Hepatocyte (in vitro differentiated cells): ENCODE measurements around the gene GP1BB. TPM values are rescaled to one million over a fixed set of nuclear protein-coding genes. Genes with fewer than 3 reads are reported as not detected.
"Not testable (repeated sequence)": the region's sequence is repeated elsewhere in the genome, so short reads cannot be mapped to it uniquely, and the experiment has no call there.

Source experiments
- DNase-seq: peaks from one replicate; pipeline ENCODE4 v3.0.0-alpha.2; 2016; ENCODE audit warnings: low spot score
- H2AFZ ChIP-seq: fragments of 200-600 bp; sonication (generic); 2 replicates; pipeline ENCODE4 v1.6.0; 2016; ENCODE audit warnings: antibody characterized with exemption, mild to moderate bottlenecking
- H3K27ac ChIP-seq: fragments of 200-600 bp; sonication (generic); 2 replicates; pipeline ENCODE4 v1.5.1; 2016; ENCODE audit warnings: mild to moderate bottlenecking
- H3K27me3 ChIP-seq: fragments of 200-600 bp; sonication (generic); 2 replicates; pipeline ENCODE4 v1.6.1; 2016
- H3K36me3 ChIP-seq: fragments of 200-600 bp; sonication (generic); replicated peaks from 2 replicates; pipeline ENCODE4 v1.5.1; 2016; ENCODE audit warnings: low read depth; ENCODE audit not compliant: insufficient read depth
- H3K4me1 ChIP-seq: fragments of 200-600 bp; sonication (generic); 2 replicates; pipeline ENCODE4 v1.5.1; 2016; ENCODE audit warnings: mild to moderate bottlenecking, moderate library complexity; ENCODE audit not compliant: insufficient read depth
- H3K4me2 ChIP-seq: fragments of 200-600 bp; sonication (generic); 2 replicates; pipeline ENCODE4 v1.6.0; 2016
- H3K4me3 ChIP-seq: fragments of 200-600 bp; sonication (generic); 2 replicates; pipeline ENCODE4 v1.5.1; 2016; ENCODE audit warnings: mild to moderate bottlenecking
- H3K79me2 ChIP-seq: fragments of 200-600 bp; sonication (generic); 2 replicates; pipeline ENCODE4 v1.6.0; 2017; ENCODE audit warnings: mild to moderate bottlenecking
- H3K9me2 ChIP-seq: fragments of 200-600 bp; sonication (generic); replicated peaks from 2 replicates; pipeline ENCODE4 v1.6.0; 2017; ENCODE audit warnings: mild to moderate bottlenecking; ENCODE audit not compliant: insufficient read depth
- H3K9me3 ChIP-seq: fragments of 200-600 bp; sonication (generic); 2 replicates; pipeline ENCODE4 v1.5.1; 2016; ENCODE audit warnings: low read depth, mild to moderate bottlenecking
- H4K20me1 ChIP-seq: fragments of 200-600 bp; sonication (generic); 2 replicates; pipeline ENCODE4 v1.6.0; 2016; ENCODE audit warnings: mild to moderate bottlenecking; ENCODE audit not compliant: insufficient read depth, poor library complexity, severe bottlenecking
- EZH2 ChIP-seq: fragments of 200-600 bp; sonication (generic); IDR thresholded peaks from 2 replicates; pipeline ENCODE4 v1.6.1; 2016; ENCODE audit warnings: antibody characterized with exemption, mild to moderate bottlenecking, borderline replicate concordance
- EZH2phosphoT487 ChIP-seq: fragments of 200-600 bp; sonication (generic); IDR thresholded peaks from one replicate; pipeline ENCODE4 v1.6.1; 2018; ENCODE audit warnings: antibody characterized with exemption, mild to moderate bottlenecking, low read depth, moderate library complexity; ENCODE audit not compliant: unreplicated experiment, severe bottlenecking
- WGBS: methylation state at CpG from one replicate; pipeline ENCODE4 v1.1.6; 2016; ENCODE audit warnings: low lambda C conversion rate; ENCODE audit errors: missing lambda C conversion rate; 5-methylcytosine and 5-hydroxymethylcytosine counted together
- polyA plus RNA-seq: library from polyadenylated mRNA; unstranded; fragments of >200 nt; fragmentation: Nextera tagmentation; extraction: Ambion mirVana; gene quantifications from 2 replicates; pipeline ENCODE4 v1.2.1, GENCODE V29; 2016
- total RNA-seq: library from RNA; depleted of rRNA; stranded (reverse); fragments of >200 nt; gene quantifications from 2 replicates; pipeline ENCODE4 v1.2.3, GENCODE V29; 2014
- TF ChIP-seq, protein P1 (sequence below): fragments of 200-600 bp; sonication (generic); IDR thresholded peaks from 2 replicates; pipeline ENCODE4 v1.5.1; 2016; ENCODE audit warnings: antibody characterized with exemption, mild to moderate bottlenecking; ENCODE audit not compliant: poor library complexity

The GP1BB gene
- total and polyA plus RNA-seq, 2 experiments from 2014 or later: 2.5 to 2.8 TPM

- 31% methylated on average over 15 of the region's 15 CpGs for WGBS
Observed at GRCh38 chr22:19722982-19723231, 432 bp upstream of the GP1BB start.

GRCh38 chr22:19723983-19724827, 866 bp downstream of the GP1BB start:
- Histone ChIP-seq H2AFZ (no peak overlapping the region), H3K4me1 (peaks cover 11% of the 10 kb centered on the region), H3K9me2 (no peaks in the 10 kb centered on the region), H3K27me3 (peaks cover 73% of the 10 kb centered on the region), H3K79me2 (no peaks in the 10 kb centered on the region), H3K4me3 (no peak overlapping the region), H3K9me3 (no peaks in the 10 kb centered on the region), H3K27ac (no peak overlapping the region), H3K36me3 (no peaks in the 10 kb centered on the region), H4K20me1 (peaks cover 5% of the 10 kb centered on the region), H3K4me2 (peak overlapping the region; percentile 79)
- DNase-seq: peak; percentile 73
- 8% methylated on average over 62 of the region's 89 CpGs for WGBS
- no peak for TF ChIP-seq EZH2
- no peak for TF ChIP-seq EZH2phosphoT487
- TF ChIP-seq, protein P1, sequence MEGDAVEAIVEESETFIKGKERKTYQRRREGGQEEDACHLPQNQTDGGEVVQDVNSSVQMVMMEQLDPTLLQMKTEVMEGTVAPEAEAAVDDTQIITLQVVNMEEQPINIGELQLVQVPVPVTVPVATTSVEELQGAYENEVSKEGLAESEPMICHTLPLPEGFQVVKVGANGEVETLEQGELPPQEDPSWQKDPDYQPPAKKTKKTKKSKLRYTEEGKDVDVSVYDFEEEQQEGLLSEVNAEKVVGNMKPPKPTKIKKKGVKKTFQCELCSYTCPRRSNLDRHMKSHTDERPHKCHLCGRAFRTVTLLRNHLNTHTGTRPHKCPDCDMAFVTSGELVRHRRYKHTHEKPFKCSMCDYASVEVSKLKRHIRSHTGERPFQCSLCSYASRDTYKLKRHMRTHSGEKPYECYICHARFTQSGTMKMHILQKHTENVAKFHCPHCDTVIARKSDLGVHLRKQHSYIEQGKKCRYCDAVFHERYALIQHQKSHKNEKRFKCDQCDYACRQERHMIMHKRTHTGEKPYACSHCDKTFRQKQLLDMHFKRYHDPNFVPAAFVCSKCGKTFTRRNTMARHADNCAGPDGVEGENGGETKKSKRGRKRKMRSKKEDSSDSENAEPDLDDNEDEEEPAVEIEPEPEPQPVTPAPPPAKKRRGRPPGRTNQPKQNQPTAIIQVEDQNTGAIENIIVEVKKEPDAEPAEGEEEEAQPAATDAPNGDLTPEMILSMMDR: no peak

More at GRCh38 chr22:19722982-19723231, 432 bp upstream of the GP1BB start:
- DNase-seq: no peak
- Histone ChIP-seq H3K79me2 (no peaks in the 10 kb centered on the region), H3K27me3 (peaks cover 74% of the 10 kb centered on the region), H4K20me1 (peaks cover 5% of the 10 kb centered on the region), H3K27ac (no peak overlapping the region), H3K9me2 (no peaks in the 10 kb centered on the region), H3K4me2 (peak overlapping the region; percentile 79), H3K4me1 (peaks cover 20% of the 10 kb centered on the region), H3K4me3 (no peak overlapping the region), H2AFZ (no peak overlapping the region), H3K9me3 (no peaks in the 10 kb centered on the region), H3K36me3 (no peaks in the 10 kb centered on the region)
- TF ChIP-seq EZH2phosphoT487 (no peak), EZH2 (no peak)
- TF ChIP-seq, protein P1: no peak

DNA sequence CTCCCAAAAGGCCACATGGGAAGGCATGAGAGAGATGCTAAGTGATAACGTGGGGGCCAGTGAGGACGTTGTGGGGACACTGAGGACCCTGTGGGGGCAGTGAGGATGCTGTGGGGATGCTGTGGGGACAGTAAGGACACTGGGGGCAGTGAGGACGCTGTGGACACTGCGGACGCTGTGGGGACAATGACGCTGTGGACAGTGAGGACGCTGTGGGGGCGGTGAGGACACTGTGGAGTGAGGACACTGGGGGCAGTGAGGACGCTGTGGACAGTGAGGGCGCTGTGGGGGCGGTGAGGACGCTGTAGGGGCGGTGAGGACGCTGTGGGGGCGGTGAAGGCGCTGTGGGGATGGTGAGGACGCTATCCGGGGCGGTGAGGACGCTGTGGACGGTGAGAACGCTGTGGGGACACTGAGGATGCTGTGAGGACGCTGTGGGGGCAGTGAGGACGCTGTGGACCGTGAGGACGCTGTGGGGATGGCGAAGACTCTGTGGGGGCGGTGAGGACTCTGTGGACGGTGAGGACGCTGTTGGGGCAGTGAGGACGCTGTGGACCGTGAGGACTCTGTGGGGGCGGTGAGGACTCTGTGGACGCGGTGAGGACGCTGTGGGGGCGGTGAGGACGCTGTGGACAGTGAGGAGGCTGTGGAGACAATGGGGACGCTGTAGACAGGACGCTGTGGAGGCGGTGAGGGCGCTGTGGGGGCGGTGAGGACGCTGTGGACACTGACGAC, 1.8 kb downstream of the GP1BB start:
- peaks cover 64% of the 10 kb centered on the region for H3K27me3 ChIP-seq
- 66% methylated on average over 10 of the region's 45 CpGs for WGBS
- H3K4me2 ChIP-seq: no peak overlapping the region

DNA sequence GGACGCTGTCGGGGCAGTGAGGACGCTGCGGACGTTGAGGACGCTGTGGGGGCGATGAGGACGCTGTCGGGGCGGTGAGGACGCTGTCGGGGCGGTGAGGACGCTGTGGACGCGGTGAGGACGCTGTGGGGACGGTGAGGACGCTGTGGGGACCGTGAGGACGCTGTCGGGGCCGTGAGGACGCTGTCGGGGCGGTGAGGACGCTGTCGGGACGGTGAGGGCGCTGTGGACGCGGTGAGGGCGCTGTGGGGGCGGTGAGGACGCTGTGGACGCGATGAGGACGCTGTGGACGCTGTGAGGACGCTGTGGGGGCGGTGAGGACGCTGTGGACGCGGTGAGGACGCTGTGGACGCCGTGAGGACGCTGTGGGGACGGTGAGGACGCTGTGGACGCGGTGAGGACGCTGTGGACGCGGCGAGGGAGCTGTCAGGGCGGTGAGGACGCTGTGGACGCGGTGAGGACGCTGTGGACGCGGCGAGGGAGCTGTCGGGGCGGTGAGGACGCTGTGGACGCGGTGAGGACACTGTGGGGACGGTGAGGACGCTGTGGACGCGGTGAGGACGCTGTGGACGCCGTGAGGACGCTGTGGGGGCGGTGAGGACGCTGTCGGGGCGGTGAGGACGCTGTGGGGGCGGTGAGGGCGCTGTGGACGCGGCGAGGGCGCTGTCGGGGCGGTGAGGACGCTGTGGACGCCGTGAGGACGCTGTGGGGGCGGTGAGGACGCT, 2.9 kb downstream of the GP1BB start:
- not testable (repeated sequence) for H2AFZ ChIP-seq, H4K20me1 ChIP-seq, H3K36me3 ChIP-seq, H3K9me2 ChIP-seq, H3K79me2 ChIP-seq, H3K27ac ChIP-seq, DNase-seq, H3K4me2 ChIP-seq, H3K4me3 ChIP-seq, H3K9me3 ChIP-seq
- 87% methylated on average over 11 of the region's 96 CpGs for WGBS
- Histone ChIP-seq H3K27me3 (peaks cover 52% of the 10 kb centered on the region), H3K4me1 (peaks cover 11% of the 10 kb centered on the region)

More for the DNA sequence above, 1.8 kb downstream of the GP1BB start:
- Histone ChIP-seq H3K4me1 (peaks cover 11% of the 10 kb centered on the region), H3K79me2 (no peaks in the 10 kb centered on the region), H4K20me1 (peaks cover 5% of the 10 kb centered on the region), H3K36me3 (no peaks in the 10 kb centered on the region), H3K4me3 (no peak overlapping the region), H3K9me2 (no peaks in the 10 kb centered on the region), H3K27ac (no peak overlapping the region), H3K9me3 (no peaks in the 10 kb centered on the region), H2AFZ (no peak overlapping the region)
- TF ChIP-seq EZH2 (peak; percentile 36), EZH2phosphoT487 (no peak)
- DNase-seq: no peak
